PC-9 (cell line): Measurements from ENCODE around the gene CLNK.

Source experiments
- EZH2 ChIP-seq: fragments of 200-600 bp; sonication (generic); IDR thresholded peaks from 2 replicates; pipeline ENCODE4 v1.8.0; 2017; ENCODE audit warnings: antibody characterized with exemption, low read depth
- TF ChIP-seq, protein P1 (sequence below): fragments of 200-600 bp; sonication (generic); conservative IDR thresholded peaks from 2 replicates; pipeline ENCODE4 v1.6.1; 2017; ENCODE audit warnings: mixed run types, antibody characterized with exemption, mild to moderate bottlenecking, moderate library complexity

DNA sequence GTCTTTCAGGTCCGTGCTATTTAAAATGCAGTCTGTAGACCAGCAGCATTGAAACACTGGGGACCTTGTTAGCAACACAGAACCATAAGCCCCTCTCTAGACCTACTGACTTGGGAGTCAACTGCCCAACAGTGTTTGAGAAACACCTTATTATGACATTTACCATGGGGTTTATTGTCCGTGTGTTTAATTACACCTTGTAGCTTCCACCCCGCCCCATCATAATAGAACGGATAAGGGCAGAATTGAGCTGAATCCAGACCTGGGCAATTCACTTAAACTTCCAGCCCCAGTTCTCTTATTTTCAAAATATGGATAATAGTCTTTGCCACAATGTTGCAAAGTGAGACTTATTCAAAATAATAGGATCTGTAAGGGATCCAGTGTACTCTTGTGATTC is 30.6 kb upstream of the CLNK start:
- TF ChIP-seq, protein P1, sequence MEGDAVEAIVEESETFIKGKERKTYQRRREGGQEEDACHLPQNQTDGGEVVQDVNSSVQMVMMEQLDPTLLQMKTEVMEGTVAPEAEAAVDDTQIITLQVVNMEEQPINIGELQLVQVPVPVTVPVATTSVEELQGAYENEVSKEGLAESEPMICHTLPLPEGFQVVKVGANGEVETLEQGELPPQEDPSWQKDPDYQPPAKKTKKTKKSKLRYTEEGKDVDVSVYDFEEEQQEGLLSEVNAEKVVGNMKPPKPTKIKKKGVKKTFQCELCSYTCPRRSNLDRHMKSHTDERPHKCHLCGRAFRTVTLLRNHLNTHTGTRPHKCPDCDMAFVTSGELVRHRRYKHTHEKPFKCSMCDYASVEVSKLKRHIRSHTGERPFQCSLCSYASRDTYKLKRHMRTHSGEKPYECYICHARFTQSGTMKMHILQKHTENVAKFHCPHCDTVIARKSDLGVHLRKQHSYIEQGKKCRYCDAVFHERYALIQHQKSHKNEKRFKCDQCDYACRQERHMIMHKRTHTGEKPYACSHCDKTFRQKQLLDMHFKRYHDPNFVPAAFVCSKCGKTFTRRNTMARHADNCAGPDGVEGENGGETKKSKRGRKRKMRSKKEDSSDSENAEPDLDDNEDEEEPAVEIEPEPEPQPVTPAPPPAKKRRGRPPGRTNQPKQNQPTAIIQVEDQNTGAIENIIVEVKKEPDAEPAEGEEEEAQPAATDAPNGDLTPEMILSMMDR: no peak
- no peak for TF ChIP-seq EZH2
